Left colon (tissue), 2 donors: ENCODE measurements around the gene HGFAC. TPM values are rescaled to one million over a fixed set of nuclear protein-coding genes. Genes with fewer than 3 reads are reported as not detected.

Source experiments
- ATAC-seq: fragments of 200-7000 bp; cut with Tn5 transposase; one replicate; pipeline ENCODE4 v1.9.1; 2020; ENCODE audit warnings: mild to moderate bottlenecking, moderate library complexity
- DNase-seq, 2 donors: peaks; one replicate each; pipeline ENCODE4 v3.0.0-alpha.2; 2020
- intact Hi-C, 2 donors: fragments of 100-400 bp; cut with DNase I in 1 of 2; cut with micrococcal nuclease in 1 of 2; formaldehyde crosslinking; loops; one replicate each; pipeline versions ENCODE4 v1.11.2 to v1.14.0; 2022; cut with DNase I, micrococcal nuclease
- total RNA-seq, 2 donors: library from RNA; stranded (reverse); fragmentation: NEBNext Ultra II Directional; extraction: Animal tissue kit (Norgen Biotek cat#: 25700); gene quantifications; one replicate each; pipeline ENCODE4 v1.2.1, GENCODE V29; 2021
- donor health status: DM: no; HTN: no; CAD: no.
- donor health status: DM: yes; HTN: yes; CAD: no.

The HGFAC gene
- total RNA-seq, 2 donors from 2014 or later: not detected

- intact Hi-C loops: no loop called here
- ATAC-seq (no peak), DNase-seq (no peak)
Observed at GRCh38 chr4:3477750-3478430, 36.1 kb downstream of the HGFAC start.

GRCh38 chr4:3478446-3479357 lies 36.9 kb downstream of the HGFAC start:
- DNase-seq (no peak), ATAC-seq (no peak)
- intact Hi-C loops: no loop called here

- DNase-seq: no peak
- intact Hi-C loops: no loop called here
Observed at GRCh38 chr4:3479358-3480101, 37.8 kb downstream of the HGFAC start.

DNA sequence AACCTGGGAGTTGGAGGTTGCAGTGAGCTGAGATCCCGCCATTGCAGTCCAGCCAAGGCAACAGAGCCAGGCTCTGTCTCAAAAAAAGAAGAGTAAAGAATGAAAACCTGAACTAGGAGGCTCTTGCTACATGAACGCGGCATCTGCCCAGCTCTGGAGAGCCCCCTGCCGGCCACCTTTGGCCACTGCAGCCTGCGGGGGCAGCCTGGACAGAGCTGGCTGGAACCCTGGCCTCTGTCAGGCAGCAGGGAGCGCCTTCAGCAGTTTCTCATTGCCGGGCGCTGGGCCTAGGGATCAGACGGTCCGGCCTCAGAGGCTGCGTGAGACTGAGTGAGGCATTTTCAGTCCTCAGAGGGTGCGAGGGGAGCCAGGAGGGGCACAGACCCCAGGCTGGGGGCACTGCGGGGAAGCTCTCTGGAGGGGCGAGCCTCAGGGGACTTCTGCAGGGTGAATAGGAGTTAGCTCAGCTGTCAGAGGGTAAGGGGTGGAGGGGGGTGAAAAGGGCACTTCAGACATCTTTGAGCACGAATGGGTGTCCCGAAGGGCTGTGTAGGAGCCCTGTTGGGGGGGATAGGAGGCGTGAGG lies 38.9 kb downstream of the HGFAC start:
- ATAC-seq (peak; percentile 49), DNase-seq (peak in 1 of 2 donors; percentile 78)
- intact Hi-C loops: no loop called here

More at GRCh38 chr4:3479358-3480101, 37.8 kb downstream of the HGFAC start:
- ATAC-seq: no peak

- intact Hi-C loops: no loop called here
- ATAC-seq (no peak), DNase-seq (no peak)
Observed at GRCh38 chr4:3481113-3481531, 39.4 kb downstream of the HGFAC start.

DNA sequence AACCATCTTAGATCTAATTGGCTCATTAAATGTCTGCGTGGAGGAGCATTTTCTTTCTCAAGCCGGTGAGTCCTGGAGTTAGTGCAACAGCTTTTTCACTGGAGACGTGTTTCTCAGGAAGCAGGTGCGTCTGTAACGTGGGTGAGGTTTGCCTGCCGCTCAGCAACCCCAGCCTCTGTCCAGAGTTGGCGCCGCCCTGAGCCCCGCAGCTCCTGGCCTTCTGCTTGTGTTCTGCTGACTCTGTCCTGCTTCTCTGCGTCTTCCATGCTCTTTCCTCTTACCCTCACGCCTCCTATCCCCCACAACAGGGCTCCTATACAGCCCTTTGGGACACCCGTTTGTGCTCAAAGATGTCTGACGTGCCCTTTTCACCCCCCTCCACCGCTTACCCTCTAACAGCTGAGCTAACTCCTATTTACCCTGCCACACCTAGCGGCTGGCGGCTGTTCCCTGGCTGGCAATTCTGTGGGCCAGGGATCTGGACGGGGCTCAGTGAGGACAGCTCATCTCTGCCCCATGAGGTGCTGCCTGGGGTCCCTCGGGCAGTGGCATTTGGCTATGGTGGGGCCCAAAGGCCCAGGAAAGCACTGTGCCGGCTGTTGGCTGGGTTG lies 40.1 kb downstream of the HGFAC start:
- ATAC-seq: peak; percentile 55
- DNase-seq: peak in 1 of 2 donors; percentile 60
- intact Hi-C loops: no loop called here

DNA sequence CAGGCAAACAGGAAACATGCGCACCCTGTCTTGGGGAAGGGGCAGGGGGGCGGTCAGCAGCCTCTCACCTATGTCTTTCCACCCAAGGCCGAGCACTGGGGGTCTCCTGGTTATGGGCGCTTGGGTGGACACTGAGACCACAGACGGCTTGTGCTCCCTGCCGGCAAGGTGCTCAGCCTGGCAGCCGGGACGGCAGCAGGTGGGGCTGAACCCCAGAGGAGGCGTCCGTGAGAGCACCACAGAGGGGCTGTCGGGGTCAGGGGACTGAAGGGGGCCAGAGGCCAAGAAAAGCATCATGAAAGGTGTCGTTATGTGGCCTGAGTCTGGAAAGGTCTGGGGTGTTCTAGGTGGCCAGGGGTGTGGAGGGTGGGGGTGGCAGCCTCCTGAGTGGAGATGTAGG lies 40.9 kb downstream of the HGFAC start:
- intact Hi-C loops: no loop called here
- ATAC-seq (no peak), DNase-seq (no peak)

GRCh38 chr4:3483471-3483921 lies 41.7 kb downstream of the HGFAC start:
- DNase-seq: no peak
- intact Hi-C loops: no loop called here
- no peak for ATAC-seq

- intact Hi-C loops: no loop called here
- ATAC-seq: peak; percentile 73
- peak; percentile 56 to 63 for DNase-seq
Observed at GRCh38 chr4:3484057-3484973, 42.5 kb downstream of the HGFAC start.

- ATAC-seq (peak; percentile 29), DNase-seq (peak in 1 of 2 donors; percentile 53)
- intact Hi-C loops: no loop called here
Observed at GRCh38 chr4:3485011-3485791, 43.4 kb downstream of the HGFAC start.

DNA sequence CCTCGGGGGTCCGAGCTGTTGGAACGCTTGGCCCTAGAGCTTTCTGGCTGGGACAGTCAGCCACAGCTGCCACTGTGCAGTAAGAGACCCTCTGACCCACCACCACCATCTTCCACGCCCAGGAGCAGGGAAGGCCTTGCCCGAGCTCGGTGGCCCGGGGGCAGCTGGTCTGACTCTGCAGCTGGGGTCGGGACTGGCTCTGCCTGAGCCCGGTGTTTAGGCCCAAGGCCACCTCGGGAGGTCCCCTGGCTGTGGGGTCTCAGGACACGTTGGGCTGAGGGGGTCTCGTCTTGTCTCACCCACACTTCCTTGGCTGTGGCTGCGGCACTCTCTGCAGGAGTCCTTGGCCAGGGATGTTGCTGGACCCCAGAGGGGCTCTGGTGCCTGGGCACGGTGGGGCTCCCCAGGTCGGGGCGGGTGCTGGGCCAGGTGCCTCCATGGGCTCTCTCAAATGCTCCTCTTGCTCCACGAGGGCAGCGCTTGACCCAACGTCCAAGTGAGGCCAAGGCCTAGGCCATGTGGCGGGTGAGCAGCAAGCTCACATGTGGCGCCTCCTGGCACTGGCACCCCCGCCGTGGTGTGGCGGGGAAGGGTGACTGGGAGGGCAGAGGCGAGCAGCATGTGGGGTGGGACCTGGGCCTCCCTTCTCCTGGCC lies 44.2 kb downstream of the HGFAC start:
- ATAC-seq (no peak), DNase-seq (no peak)
- intact Hi-C loops: no loop called here

DNA sequence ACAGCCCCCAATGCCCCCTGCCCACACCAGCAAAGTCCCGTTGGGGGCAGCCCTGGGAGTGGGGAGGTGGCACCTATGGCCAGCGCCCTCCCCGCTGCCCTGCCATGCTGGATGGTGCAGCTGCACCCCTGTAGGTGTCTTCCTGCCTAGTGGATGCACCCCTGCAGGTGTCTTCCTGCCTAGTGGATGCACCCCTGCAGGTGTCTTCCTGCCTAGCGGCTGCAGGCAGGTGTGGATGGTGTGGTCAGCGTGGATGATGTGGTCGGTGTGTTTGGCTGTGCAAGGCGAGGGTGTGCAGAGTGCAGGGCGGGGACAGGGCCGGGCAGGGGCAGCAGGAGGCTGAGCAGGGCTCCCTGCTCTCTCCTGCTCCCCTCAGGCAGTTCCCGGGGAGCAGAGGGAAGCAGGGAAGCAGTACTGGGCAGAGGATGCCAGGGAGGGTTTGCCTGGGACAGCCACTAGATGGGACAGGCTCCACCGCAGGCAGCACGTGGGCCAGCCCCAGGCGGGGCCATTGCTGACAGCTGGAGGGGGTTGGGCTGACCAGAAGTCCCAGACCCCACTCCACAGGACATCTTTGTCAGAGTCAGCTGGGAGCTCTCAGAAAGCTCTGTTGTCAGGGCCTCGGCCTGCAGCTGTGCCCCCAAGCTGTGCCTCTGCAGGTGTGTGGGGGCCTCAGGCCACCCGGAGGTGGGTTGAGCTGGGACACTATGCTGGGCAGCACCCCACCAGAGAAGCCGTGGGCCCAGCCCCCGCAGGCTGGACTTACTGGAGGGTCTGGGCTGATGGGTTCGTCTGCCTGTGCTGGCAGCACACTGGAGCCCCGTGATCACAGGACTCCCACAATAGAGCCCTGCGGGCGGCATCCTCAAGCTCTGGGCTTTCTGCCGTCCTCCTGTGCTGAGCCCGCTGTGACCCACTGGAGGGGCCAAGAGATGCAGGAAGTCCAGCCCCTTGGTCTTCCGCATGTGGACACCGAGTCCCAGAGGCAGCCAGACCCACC lies 45.1 kb downstream of the HGFAC start:
- intact Hi-C loops: no loop called here
- ATAC-seq (no peak), DNase-seq (no peak)

DNA sequence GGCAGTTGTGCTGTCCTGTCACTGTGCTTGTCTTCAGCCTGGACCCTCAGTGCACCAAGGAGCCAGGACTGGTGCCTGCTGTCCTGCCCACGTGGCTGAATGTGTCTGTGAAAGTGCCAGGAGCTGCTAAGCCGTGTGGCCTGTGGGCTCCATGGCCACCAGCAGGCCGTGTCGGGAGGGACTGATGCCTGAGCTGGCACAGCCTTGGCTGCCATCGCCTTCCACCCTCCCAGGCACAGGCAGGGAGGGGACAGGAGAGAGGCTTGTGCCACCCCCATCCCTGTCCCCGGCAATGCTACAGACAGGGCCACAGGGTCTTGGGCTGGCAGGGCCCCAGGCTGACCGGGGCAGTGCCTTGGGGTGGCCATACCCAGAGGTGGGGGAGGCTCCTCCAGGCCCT lies 46.1 kb downstream of the HGFAC start:
- DNase-seq: no peak
- ATAC-seq: no peak
- intact Hi-C loops: no loop called here

GRCh38 chr4:3488820-3489219 lies 47.1 kb downstream of the HGFAC start:
- no peak for ATAC-seq
- no peak for DNase-seq
- intact Hi-C loops: no loop called here

- intact Hi-C loops: no loop called here
- DNase-seq: no peak
- ATAC-seq: no peak
Observed at GRCh38 chr4:3489451-3489962, 47.7 kb downstream of the HGFAC start.
